ENCODE measurements around the gene SPDYE3. TPM values are rescaled to one million over a fixed set of nuclear protein-coding genes. Genes with fewer than 3 reads are reported as not detected.

Gene SPDYE3
- total RNA-seq, 1 experiment from 2014 or later: not detected

- no peak for DNase-seq (ENCODE audit: low spot score)
- Mint-ChIP-seq H3K4me3 (no peak overlapping the region), H3K9me3 (no peaks in the 10 kb centered on the region), H3K4me1 (peaks cover 34% of the 10 kb centered on the region), H3K27ac (0 out of 2 replicates have a peak overlapping the region, but pooled peaks have one; percentile 79), H3K27me3 (ENCODE audit: low read depth) (no peaks in the 10 kb centered on the region), H3K36me3 (peaks cover 11% of the 10 kb centered on the region)
- POLR2A ChIA-PET: interaction anchor here (0.5 kb wide), 1 partner anchor 252 kb away, joined by 4 read pairs; no protein-coding TSS in a partner anchor
- 0 out of 2 replicates have a peak, but pooled peaks have one; percentile 43 for TF ChIP-seq CREB1 (CRISPR knock-in tag; IDR thresholded peaks at IDR 0.05)
- TF ChIP-seq NFE2L1 (CRISPR knock-in tag; IDR thresholded peaks at IDR 0.05): no peak
- TF ChIP-seq, protein P1, sequence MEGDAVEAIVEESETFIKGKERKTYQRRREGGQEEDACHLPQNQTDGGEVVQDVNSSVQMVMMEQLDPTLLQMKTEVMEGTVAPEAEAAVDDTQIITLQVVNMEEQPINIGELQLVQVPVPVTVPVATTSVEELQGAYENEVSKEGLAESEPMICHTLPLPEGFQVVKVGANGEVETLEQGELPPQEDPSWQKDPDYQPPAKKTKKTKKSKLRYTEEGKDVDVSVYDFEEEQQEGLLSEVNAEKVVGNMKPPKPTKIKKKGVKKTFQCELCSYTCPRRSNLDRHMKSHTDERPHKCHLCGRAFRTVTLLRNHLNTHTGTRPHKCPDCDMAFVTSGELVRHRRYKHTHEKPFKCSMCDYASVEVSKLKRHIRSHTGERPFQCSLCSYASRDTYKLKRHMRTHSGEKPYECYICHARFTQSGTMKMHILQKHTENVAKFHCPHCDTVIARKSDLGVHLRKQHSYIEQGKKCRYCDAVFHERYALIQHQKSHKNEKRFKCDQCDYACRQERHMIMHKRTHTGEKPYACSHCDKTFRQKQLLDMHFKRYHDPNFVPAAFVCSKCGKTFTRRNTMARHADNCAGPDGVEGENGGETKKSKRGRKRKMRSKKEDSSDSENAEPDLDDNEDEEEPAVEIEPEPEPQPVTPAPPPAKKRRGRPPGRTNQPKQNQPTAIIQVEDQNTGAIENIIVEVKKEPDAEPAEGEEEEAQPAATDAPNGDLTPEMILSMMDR (IDR thresholded peaks at IDR 0.05): no peak
- TF ChIP-seq, protein P2, sequence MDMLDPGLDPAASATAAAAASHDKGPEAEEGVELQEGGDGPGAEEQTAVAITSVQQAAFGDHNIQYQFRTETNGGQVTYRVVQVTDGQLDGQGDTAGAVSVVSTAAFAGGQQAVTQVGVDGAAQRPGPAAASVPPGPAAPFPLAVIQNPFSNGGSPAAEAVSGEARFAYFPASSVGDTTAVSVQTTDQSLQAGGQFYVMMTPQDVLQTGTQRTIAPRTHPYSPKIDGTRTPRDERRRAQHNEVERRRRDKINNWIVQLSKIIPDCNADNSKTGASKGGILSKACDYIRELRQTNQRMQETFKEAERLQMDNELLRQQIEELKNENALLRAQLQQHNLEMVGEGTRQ (CRISPR knock-in tag; IDR thresholded peaks at IDR 0.05): peak; percentile 45
- TF ChIP-seq, protein P3, sequence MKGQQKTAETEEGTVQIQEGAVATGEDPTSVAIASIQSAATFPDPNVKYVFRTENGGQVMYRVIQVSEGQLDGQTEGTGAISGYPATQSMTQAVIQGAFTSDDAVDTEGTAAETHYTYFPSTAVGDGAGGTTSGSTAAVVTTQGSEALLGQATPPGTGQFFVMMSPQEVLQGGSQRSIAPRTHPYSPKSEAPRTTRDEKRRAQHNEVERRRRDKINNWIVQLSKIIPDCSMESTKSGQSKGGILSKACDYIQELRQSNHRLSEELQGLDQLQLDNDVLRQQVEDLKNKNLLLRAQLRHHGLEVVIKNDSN (CRISPR knock-in tag; IDR thresholded peaks at IDR 0.05): peak; percentile 43; the same call in 1 of the 2 replicates
- no peak for TF ChIP-seq ZBTB43 (CRISPR knock-in tag; IDR thresholded peaks at IDR 0.05)
- CTCF ChIA-PET: interaction anchor here (1.9 kb wide), 1 partner anchor 38 kb away, joined by 11 read pairs; no protein-coding TSS in a partner anchor
- ATAC-seq: no peak
Observed at GRCh38 chr7:100369105-100369504, 61.6 kb downstream of the SPDYE3 start.

GRCh38 chr7:100370303-100370702 lies 62.8 kb downstream of the SPDYE3 start:
- ChIA-PET CTCF (interaction anchor here (1.0 to 1.9 kb wide), 3 partner anchors 10 to 37 kb away, joined by 3 to 11 read pairs (median 3); no protein-coding TSS in a partner anchor), POLR2A (no interaction called here)
- ATAC-seq (peak; percentile 53), DNase-seq (ENCODE audit: low spot score) (peak; percentile 49)
- Mint-ChIP-seq H3K36me3 (peaks cover 6% of the 10 kb centered on the region), H3K9me3 (no peaks in the 10 kb centered on the region), H3K4me3 (no peak overlapping the region; the same call in 1 of the 2 replicates), H3K4me1 (peaks cover 44% of the 10 kb centered on the region), H3K27ac (peak overlapping the region; percentile 87), H3K27me3 (ENCODE audit: low read depth) (no peaks in the 10 kb centered on the region)
- TF ChIP-seq, protein P4, sequence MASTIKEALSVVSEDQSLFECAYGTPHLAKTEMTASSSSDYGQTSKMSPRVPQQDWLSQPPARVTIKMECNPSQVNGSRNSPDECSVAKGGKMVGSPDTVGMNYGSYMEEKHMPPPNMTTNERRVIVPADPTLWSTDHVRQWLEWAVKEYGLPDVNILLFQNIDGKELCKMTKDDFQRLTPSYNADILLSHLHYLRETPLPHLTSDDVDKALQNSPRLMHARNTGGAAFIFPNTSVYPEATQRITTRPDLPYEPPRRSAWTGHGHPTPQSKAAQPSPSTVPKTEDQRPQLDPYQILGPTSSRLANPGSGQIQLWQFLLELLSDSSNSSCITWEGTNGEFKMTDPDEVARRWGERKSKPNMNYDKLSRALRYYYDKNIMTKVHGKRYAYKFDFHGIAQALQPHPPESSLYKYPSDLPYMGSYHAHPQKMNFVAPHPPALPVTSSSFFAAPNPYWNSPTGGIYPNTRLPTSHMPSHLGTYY (CRISPR knock-in tag; IDR thresholded peaks at IDR 0.05): 0 out of 2 replicates have a peak, but pooled peaks have one; percentile 57
- TF ChIP-seq EMX1 (CRISPR knock-in tag; IDR thresholded peaks at IDR 0.05) (peak; percentile 67; the same call in 1 of the 2 replicates), ZNF416 (CRISPR knock-in tag; IDR thresholded peaks at IDR 0.05) (no peak), ZNF232 (CRISPR knock-in tag; IDR thresholded peaks at IDR 0.05) (no peak), FOXP4 (CRISPR knock-in tag; IDR thresholded peaks at IDR 0.05) (no peak), ZNF423 (CRISPR knock-in tag; IDR thresholded peaks at IDR 0.05) (peak; percentile 61), RORB (CRISPR knock-in tag; IDR thresholded peaks at IDR 0.05) (no peak), PRRX2 (CRISPR knock-in tag; IDR thresholded peaks at IDR 0.05) (0 out of 2 replicates have a peak, but pooled peaks have one; percentile 56), TEAD4 (CRISPR knock-in tag; IDR thresholded peaks at IDR 0.05) (no peak)
- TF ChIP-seq, protein P5, sequence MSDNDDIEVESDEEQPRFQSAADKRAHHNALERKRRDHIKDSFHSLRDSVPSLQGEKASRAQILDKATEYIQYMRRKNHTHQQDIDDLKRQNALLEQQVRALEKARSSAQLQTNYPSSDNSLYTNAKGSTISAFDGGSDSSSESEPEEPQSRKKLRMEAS (CRISPR knock-in tag; IDR thresholded peaks at IDR 0.05): no peak
- TF ChIP-seq, protein P6, sequence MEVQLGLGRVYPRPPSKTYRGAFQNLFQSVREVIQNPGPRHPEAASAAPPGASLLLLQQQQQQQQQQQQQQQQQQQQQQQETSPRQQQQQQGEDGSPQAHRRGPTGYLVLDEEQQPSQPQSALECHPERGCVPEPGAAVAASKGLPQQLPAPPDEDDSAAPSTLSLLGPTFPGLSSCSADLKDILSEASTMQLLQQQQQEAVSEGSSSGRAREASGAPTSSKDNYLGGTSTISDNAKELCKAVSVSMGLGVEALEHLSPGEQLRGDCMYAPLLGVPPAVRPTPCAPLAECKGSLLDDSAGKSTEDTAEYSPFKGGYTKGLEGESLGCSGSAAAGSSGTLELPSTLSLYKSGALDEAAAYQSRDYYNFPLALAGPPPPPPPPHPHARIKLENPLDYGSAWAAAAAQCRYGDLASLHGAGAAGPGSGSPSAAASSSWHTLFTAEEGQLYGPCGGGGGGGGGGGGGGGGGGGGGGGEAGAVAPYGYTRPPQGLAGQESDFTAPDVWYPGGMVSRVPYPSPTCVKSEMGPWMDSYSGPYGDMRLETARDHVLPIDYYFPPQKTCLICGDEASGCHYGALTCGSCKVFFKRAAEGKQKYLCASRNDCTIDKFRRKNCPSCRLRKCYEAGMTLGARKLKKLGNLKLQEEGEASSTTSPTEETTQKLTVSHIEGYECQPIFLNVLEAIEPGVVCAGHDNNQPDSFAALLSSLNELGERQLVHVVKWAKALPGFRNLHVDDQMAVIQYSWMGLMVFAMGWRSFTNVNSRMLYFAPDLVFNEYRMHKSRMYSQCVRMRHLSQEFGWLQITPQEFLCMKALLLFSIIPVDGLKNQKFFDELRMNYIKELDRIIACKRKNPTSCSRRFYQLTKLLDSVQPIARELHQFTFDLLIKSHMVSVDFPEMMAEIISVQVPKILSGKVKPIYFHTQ (CRISPR knock-in tag; IDR thresholded peaks at IDR 0.05): 0 out of 2 replicates have a peak, but pooled peaks have one; percentile 12
- TF ChIP-seq, protein P7, sequence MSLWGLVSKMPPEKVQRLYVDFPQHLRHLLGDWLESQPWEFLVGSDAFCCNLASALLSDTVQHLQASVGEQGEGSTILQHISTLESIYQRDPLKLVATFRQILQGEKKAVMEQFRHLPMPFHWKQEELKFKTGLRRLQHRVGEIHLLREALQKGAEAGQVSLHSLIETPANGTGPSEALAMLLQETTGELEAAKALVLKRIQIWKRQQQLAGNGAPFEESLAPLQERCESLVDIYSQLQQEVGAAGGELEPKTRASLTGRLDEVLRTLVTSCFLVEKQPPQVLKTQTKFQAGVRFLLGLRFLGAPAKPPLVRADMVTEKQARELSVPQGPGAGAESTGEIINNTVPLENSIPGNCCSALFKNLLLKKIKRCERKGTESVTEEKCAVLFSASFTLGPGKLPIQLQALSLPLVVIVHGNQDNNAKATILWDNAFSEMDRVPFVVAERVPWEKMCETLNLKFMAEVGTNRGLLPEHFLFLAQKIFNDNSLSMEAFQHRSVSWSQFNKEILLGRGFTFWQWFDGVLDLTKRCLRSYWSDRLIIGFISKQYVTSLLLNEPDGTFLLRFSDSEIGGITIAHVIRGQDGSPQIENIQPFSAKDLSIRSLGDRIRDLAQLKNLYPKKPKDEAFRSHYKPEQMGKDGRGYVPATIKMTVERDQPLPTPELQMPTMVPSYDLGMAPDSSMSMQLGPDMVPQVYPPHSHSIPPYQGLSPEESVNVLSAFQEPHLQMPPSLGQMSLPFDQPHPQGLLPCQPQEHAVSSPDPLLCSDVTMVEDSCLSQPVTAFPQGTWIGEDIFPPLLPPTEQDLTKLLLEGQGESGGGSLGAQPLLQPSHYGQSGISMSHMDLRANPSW (CRISPR knock-in tag; conservative IDR thresholded peaks at IDR 0.05; ENCODE audit: low read depth): no peak
